CD4-positive, alpha-beta T cell (primary cell): ENCODE data around the gene ONECUT1. TPM values are rescaled to one million over a fixed set of nuclear protein-coding genes. Genes with fewer than 3 reads are reported as not detected.

Source experiments
- ATAC-seq: fragments of 200-7000 bp; cut with Tn5 transposase; one replicate; pipeline ENCODE4 v1.10.0; 2022; ENCODE audit warnings: mild to moderate bottlenecking; ENCODE audit not compliant: poor library complexity
- CTCF ChIA-PET: fragments of 350-600 bp; sonication (Branson Sonifier 250); formaldehyde crosslinking; loops from one replicate; lab custom pipeline; 2021; ENCODE audit warnings: antibody characterized with exemption, inconsistent platforms; lab: Charles Lee
- POLR2A ChIA-PET: fragments of 350-600 bp; sonication (Branson Sonifier 250); formaldehyde crosslinking; loops from one replicate; lab custom pipeline; 2021; ENCODE audit warnings: antibody characterized with exemption, inconsistent platforms; lab: Charles Lee
- DNase-seq, 14 experiments: peaks; one replicate each; pipeline ENCODE4 v3.0.0-alpha.2; 2013 to 2020; ENCODE audit warnings: mixed read lengths in 2 of 14
- H3K27ac ChIP-seq, 2 donors: one replicate each; pipeline versions ENCODE4 v1.5.1 to v1.7.0; 2013; ENCODE audit warnings: low read length in 2 of 2, low read depth in 1 of 2, mild to moderate bottlenecking in 1 of 2
- H3K27me3 ChIP-seq, 2 experiments: 1 replicate in 1 of 2; 2 replicates in 1 of 2; pipeline versions ENCODE4 v1.6.1 to v1.7.0; 2013; ENCODE audit warnings: low read length in 2 of 2, control low read depth in 1 of 2, mild to moderate bottlenecking in 1 of 2, moderate library complexity in 1 of 2; ENCODE audit not compliant: insufficient read depth in 2 of 2, control insufficient read depth in 1 of 2
- H3K36me3 ChIP-seq: one replicate; pipeline ENCODE4 v1.6.1; 2013; ENCODE audit warnings: low read length, control low read depth; ENCODE audit not compliant: insufficient read depth
- H3K4me1 ChIP-seq: one replicate; pipeline ENCODE4 v1.6.1; 2013; ENCODE audit warnings: low read length, control low read depth; ENCODE audit not compliant: insufficient read depth
- H3K4me3 ChIP-seq: one replicate; pipeline ENCODE4 v1.5.1; 2013; ENCODE audit warnings: mild to moderate bottlenecking, low read length, moderate library complexity
- H3K9me3 ChIP-seq, 2 experiments: 1 replicate in 1 of 2; 2 replicates in 1 of 2; pipeline versions ENCODE4 v1.6.1 to v1.7.0; 2013; ENCODE audit warnings: low read length in 2 of 2, mild to moderate bottlenecking in 2 of 2, control low read depth in 1 of 2, moderate library complexity in 1 of 2; ENCODE audit not compliant: control insufficient read depth in 1 of 2, insufficient read depth in 1 of 2
- H3K27ac Mint-ChIP-seq: one replicate; pipeline ENCODE4 v1.8.0; 2020; ENCODE audit warnings: mixed read lengths
- H3K27me3 Mint-ChIP-seq: one replicate; pipeline ENCODE4 v1.8.0; 2021; ENCODE audit warnings: mixed read lengths
- H3K36me3 Mint-ChIP-seq: one replicate; pipeline ENCODE4 v1.8.0; 2021; ENCODE audit warnings: low read depth, mixed read lengths
- H3K4me1 Mint-ChIP-seq: one replicate; pipeline ENCODE4 v1.8.0; 2021; ENCODE audit warnings: low read depth, mixed read lengths
- H3K4me3 Mint-ChIP-seq: one replicate; pipeline ENCODE4 v1.8.0; 2020; ENCODE audit warnings: mild to moderate bottlenecking, mixed read lengths
- H3K9me3 Mint-ChIP-seq: one replicate; pipeline ENCODE4 v1.8.0; 2020; ENCODE audit warnings: mixed read lengths
- intact Hi-C, 2 experiments: fragments of 100-400 bp; cut with DNase I in 1 of 2; cut with micrococcal nuclease in 1 of 2; formaldehyde crosslinking; loops; one replicate each; pipeline versions ENCODE4 v1.15.1 to v1.9.0; 2023 to 2025; cut with DNase I, micrococcal nuclease
- total RNA-seq, 174 experiments: library from RNA in 2 of 174; stranded (reverse) in 2 of 174; gene quantifications; one replicate each; pipeline ENCODE4 v1.2.3 and lab custom pipeline; 2021 to 2026
- TF ChIP-seq, protein P1 (sequence below): fragments of 200-600 bp; IDR thresholded peaks from one replicate; pipeline ENCODE4 v1.8.0; 2022; ENCODE audit warnings: antibody characterized with exemption, mild to moderate bottlenecking

ONECUT1 gene
- total RNA-seq, 2 experiments from 2014 or later, result not detected

DNA sequence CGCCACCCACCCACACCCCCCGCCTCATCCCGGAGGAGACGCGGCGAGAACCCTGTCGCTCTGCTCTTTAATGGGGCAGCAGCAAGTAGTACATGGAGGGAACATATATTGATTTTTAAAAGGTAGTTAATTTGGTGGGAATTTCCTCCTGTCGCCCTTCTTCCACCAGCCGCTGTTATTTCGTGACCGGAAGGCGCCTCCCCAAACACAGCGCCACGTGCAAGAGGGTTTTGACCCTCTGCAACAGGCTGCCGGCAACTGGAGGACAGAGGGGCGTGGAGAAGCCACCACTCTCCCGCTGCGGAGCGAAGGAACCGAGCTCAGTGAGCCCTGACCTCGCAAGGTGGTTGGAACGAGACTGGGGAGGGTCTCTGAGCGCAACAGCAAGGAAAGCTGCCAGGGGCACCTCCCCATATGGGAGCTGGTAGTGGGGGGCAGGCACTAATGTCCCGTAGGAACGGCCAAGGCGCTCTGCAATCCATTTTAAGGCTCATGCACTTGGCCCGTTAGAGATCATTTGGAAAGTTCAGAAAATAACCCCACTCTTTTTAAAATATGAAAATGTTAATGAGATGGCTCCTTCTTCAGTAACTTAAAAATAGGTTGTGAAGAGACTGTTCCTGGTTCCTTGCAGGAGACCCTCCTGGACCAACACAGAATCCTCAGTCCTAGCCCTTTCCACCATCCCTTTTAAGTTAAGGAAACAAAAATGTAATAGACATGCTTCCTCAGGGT, 4.3 kb downstream of the ONECUT1 start:
- Histone ChIP-seq H3K9me3 (peaks cover 0 to 58% of the 10 kb centered on the region in 2 experiments), H3K36me3 (no peaks in the 10 kb centered on the region), H3K4me1 (peaks cover 64% of the 10 kb centered on the region), H3K27ac (no peak overlapping the region), H3K4me3 (no peak overlapping the region), H3K27me3 (peaks cover 87 to 93% of the 10 kb centered on the region in 2 experiments)
- Mint-ChIP-seq H3K4me3 (peak overlapping the region; percentile 30), H3K27me3 (peaks cover 94% of the 10 kb centered on the region), H3K4me1 (peaks cover 39% of the 10 kb centered on the region), H3K9me3 (no peaks in the 10 kb centered on the region), H3K36me3 (no peaks in the 10 kb centered on the region), H3K27ac (no peak overlapping the region)
- CTCF ChIA-PET, result no interaction called here
- DNase-seq, result peak in 1 of 14 experiments; percentile 3
- no peak for ATAC-seq
- POLR2A ChIA-PET, result no interaction called here
- intact Hi-C loops, result no loop called here
- TF ChIP-seq, protein P1, sequence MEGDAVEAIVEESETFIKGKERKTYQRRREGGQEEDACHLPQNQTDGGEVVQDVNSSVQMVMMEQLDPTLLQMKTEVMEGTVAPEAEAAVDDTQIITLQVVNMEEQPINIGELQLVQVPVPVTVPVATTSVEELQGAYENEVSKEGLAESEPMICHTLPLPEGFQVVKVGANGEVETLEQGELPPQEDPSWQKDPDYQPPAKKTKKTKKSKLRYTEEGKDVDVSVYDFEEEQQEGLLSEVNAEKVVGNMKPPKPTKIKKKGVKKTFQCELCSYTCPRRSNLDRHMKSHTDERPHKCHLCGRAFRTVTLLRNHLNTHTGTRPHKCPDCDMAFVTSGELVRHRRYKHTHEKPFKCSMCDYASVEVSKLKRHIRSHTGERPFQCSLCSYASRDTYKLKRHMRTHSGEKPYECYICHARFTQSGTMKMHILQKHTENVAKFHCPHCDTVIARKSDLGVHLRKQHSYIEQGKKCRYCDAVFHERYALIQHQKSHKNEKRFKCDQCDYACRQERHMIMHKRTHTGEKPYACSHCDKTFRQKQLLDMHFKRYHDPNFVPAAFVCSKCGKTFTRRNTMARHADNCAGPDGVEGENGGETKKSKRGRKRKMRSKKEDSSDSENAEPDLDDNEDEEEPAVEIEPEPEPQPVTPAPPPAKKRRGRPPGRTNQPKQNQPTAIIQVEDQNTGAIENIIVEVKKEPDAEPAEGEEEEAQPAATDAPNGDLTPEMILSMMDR, result no peak

DNA sequence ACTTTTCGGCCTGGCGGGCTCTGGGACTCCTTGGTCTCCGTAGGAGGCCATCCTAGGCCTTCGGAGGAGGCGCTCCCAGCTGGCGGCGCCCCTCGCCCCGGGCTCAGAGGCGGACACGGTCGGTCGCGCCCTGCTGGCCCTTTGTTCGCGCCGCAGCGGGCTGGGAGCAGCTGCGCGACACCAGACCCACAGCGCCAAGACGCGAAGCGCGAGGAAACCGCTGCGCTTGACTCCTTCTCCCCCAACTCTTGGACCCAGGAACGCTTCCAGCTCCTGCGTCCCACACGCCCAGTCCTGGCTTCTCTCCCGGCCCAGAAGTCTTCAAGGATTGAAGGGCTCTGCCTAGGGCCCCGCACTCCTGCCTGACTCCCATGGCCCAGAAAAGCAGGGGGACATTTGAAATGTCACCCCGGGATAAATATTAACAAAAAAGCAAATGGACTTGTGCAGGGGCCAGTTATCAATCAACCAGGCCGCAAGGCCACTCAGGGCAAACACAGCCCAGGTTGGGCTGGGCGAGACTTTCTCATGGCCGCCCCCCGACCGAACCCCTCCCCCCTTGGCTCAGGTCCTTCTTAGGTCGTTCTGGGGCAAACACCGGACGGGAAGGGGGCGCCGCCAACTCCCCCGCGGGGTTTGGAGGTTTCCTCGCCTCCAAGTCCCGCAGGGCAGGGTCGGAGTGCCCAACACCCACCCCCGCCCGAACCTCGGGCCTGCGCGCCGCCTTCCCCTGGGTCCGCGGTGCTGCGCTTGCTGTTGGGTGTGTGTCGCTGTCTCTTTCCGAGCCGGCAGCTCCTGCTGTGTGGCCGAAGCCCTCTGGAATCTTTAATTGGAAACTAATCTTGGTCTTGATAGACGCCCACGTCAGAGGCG, 5.1 kb downstream of the ONECUT1 start:
- peaks cover 46% of the 10 kb centered on the region for H3K4me1 Mint-ChIP-seq
- DNase-seq, result peak in 1 of 14 experiments; percentile 15
- H3K4me3 ChIP-seq, result no peak overlapping the region
- POLR2A ChIA-PET, result no interaction called here
- no peaks in the 10 kb centered on the region for H3K36me3 Mint-ChIP-seq
- H3K27me3 ChIP-seq, result peaks cover 85 to 97% of the 10 kb centered on the region in 2 experiments
- peaks cover 98% of the 10 kb centered on the region for H3K27me3 Mint-ChIP-seq
- intact Hi-C loops, result no loop called here
- H3K4me3 Mint-ChIP-seq, result peak overlapping the region; percentile 30
- no peaks in the 10 kb centered on the region for H3K36me3 ChIP-seq
- no peak for ATAC-seq
- no peaks in the 10 kb centered on the region for H3K9me3 Mint-ChIP-seq
- CTCF ChIA-PET, result no interaction called here
- H3K9me3 ChIP-seq, result peaks cover 0 to 57% of the 10 kb centered on the region in 2 experiments
- H3K27ac ChIP-seq, result no peak overlapping the region
- peaks cover 62% of the 10 kb centered on the region for H3K4me1 ChIP-seq
- H3K27ac Mint-ChIP-seq, result no peak overlapping the region
- TF ChIP-seq, protein P1, result no peak

DNA sequence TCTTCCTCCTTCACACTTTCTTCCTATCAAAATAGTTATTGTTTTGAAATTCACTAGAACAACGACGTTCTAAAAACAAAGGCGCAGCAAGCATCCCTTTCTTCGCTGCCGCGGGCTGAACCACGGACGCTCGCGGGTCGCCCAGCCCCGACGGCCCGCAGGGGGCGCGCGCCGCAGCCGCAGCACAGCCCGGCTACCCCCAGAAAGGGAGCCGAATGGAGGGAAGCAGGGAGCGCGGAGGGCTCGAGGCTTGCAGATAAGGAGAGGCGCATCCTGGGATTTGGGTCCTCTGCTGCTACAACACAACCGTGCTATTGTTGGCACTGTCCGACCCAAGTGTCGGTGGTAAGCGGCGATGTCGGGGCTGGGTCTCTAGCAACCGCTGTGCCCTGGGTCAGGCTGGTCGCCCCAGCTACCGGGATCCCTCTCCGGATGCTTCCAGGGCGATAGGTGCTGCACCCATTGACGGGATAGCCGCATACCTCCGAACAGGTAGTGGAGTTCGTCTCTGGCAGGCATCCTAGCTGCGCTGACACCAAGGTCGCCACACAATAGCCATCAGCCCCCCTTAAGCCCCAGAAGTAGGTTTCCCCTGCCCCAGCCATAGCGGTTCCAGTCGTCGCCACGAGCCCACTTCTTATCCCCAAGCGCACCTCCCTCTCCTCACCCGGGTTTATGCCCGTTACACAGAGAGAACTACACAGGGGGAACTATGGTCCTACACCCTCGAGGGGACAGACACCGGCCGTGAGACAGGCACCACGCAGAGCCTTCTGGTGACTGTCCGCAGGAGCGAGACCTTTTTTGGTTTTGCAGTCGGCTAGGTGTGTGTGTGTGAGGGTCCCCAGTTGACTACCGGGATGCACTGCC, 6.0 kb downstream of the ONECUT1 start:
- no peak overlapping the region for H3K27ac Mint-ChIP-seq
- ChIA-PET CTCF (interaction anchor here (1.1 kb wide), 1 partner anchor 8 kb away, joined by 3 read pairs; no protein-coding TSS in a partner anchor), POLR2A (no interaction called here)
- Histone ChIP-seq H3K9me3 (peaks cover 0 to 54% of the 10 kb centered on the region in 2 experiments), H3K27ac (no peak overlapping the region), H3K4me1 (peaks cover 55% of the 10 kb centered on the region), H3K36me3 (no peaks in the 10 kb centered on the region), H3K27me3 (peaks cover 90 to 95% of the 10 kb centered on the region in 2 experiments), H3K4me3 (no peak overlapping the region)
- peaks cover 42% of the 10 kb centered on the region for H3K4me1 Mint-ChIP-seq
- TF ChIP-seq, protein P1, result peak; percentile 60
- ATAC-seq, result peak; percentile 53
- intact Hi-C loops, result no loop called here
- peaks cover 96% of the 10 kb centered on the region for H3K27me3 Mint-ChIP-seq
- no peaks in the 10 kb centered on the region for H3K9me3 Mint-ChIP-seq
- peak overlapping the region; percentile 38 for H3K4me3 Mint-ChIP-seq
- DNase-seq, result peak in 6 of 14 experiments; percentile 14 to 59 (median 32)
- no peaks in the 10 kb centered on the region for H3K36me3 Mint-ChIP-seq
